HG03095 (cell line): ENCODE results near the gene FUBP3.

ENCODE experiments used
- ATAC-seq: cut with Tn5 transposase; IDR thresholded peaks from one replicate; pipeline ENCODE4 v1.9.1; 2021; ENCODE audit warnings: moderate library complexity; ENCODE audit not compliant: unreplicated experiment

FUBP3 gene

GRCh38 chr9:130633336-130634190 is 54.2 kb downstream of the FUBP3 start:
- ATAC-seq, result no peak

GRCh38 chr9:130634191-130634768 is 54.9 kb downstream of the FUBP3 start:
- no peak for ATAC-seq

GRCh38 chr9:130634801-130635200 is 55.4 kb downstream of the FUBP3 start:
- ATAC-seq, result no peak

GRCh38 chr9:130635306-130635705 is 55.9 kb downstream of the FUBP3 start:
- no peak for ATAC-seq

- ATAC-seq, result no peak
Observed at GRCh38 chr9:130635721-130636647, 56.6 kb downstream of the FUBP3 start.

- ATAC-seq, result no peak
Observed at GRCh38 chr9:130636648-130637020, 57.3 kb downstream of the FUBP3 start.

- no peak for ATAC-seq
Observed at GRCh38 chr9:130638284-130639123, 59.1 kb downstream of the FUBP3 start.

- ATAC-seq, result no peak
Observed at GRCh38 chr9:130639124-130639765, 59.9 kb downstream of the FUBP3 start.

- no peak for ATAC-seq
Observed at GRCh38 chr9:130639866-130640555, 60.6 kb downstream of the FUBP3 start.

- no peak for ATAC-seq
Observed at GRCh38 chr9:130640681-130641080, 61.3 kb downstream of the FUBP3 start.

- ATAC-seq, result no peak
Observed at GRCh38 chr9:130642926-130643325, 63.5 kb downstream of the FUBP3 start.

- ATAC-seq, result no peak
Observed at GRCh38 chr9:130651221-130651620, 71.8 kb downstream of the FUBP3 start.

- no peak for ATAC-seq
Observed at GRCh38 chr9:130651752-130652151, 72.4 kb downstream of the FUBP3 start.

- ATAC-seq, result no peak
Observed at GRCh38 chr9:130654879-130655278, 75.5 kb downstream of the FUBP3 start.

GRCh38 chr9:130658893-130659698 is 79.7 kb downstream of the FUBP3 start:
- ATAC-seq, result no peak

- ATAC-seq, result no peak
Observed at GRCh38 chr9:130659699-130660248, 80.4 kb downstream of the FUBP3 start.

- no peak for ATAC-seq
Observed at GRCh38 chr9:130660326-130660682, 80.9 kb downstream of the FUBP3 start.

- no peak for ATAC-seq
Observed at GRCh38 chr9:130660683-130661450, 81.5 kb downstream of the FUBP3 start.
